GM12878 (cell line): ENCODE results near the gene SLC35G6.

Source experiments
- CHD1 ChIP-seq: IDR thresholded peaks from 2 replicates; pipeline ENCODE4 v1.6.1; 2012; ENCODE audit warnings: low read depth, low read length, improper control_type of control experiment
- CREM ChIP-seq: IDR thresholded peaks from 2 replicates; pipeline ENCODE4 v1.6.1; 2014; ENCODE audit warnings: antibody characterized with exemption, low read depth
- CTCF ChIP-seq, 3 experiments: IDR thresholded peaks in 2 of 3; conservative IDR thresholded peaks in 1 of 3; 2 replicates each; pipeline ENCODE4 v1.5.1; 2011; ENCODE audit warnings: low read depth in 3 of 3, low read length in 3 of 3, mild to moderate bottlenecking in 3 of 3, control low read depth in 2 of 3, moderate library complexity in 2 of 3, inconsistent platforms in 1 of 3, mixed read lengths in 1 of 3; ENCODE audit not compliant: control insufficient read depth in 2 of 3, insufficient read depth in 1 of 3; ENCODE audit errors: extremely low read depth in 1 of 3
- EGR1 ChIP-seq, 2 experiments: IDR thresholded peaks; 1 replicate in 1 of 2; 2 replicates in 1 of 2; pipeline ENCODE4 v1.6.1; 2011 to 2012; ENCODE audit warnings: low read depth in 2 of 2, low read length in 2 of 2, borderline replicate concordance in 1 of 2, mild to moderate bottlenecking in 1 of 2, moderate library complexity in 1 of 2
- MAX ChIP-seq: IDR thresholded peaks from 2 replicates; pipeline ENCODE4 v1.6.1; 2012; ENCODE audit warnings: low read depth, low read length, improper control_type of control experiment
- MEF2A ChIP-seq: IDR thresholded peaks from 2 replicates; pipeline ENCODE4 v1.6.1; 2011; ENCODE audit warnings: low read depth, mild to moderate bottlenecking, low read length, moderate library complexity; ENCODE audit not compliant: insufficient read depth
- TCF12 ChIP-seq: IDR thresholded peaks from 2 replicates; pipeline ENCODE4 v1.6.1; 2011; ENCODE audit warnings: low read depth, mild to moderate bottlenecking, low read length
- ZNF622 ChIP-seq: fragments of 450-650 bp; IDR thresholded peaks from 2 replicates; pipeline ENCODE4 v1.6.1; 2017; ENCODE audit warnings: mild to moderate bottlenecking, inconsistent platforms

GRCh38 chr17:7490144-7490543 is 8.9 kb downstream of the SLC35G6 start:
- no peak for TF ChIP-seq CTCF (IDR thresholded peaks at IDR 0.05 in 2 of 3, conservative IDR thresholded peaks at IDR 0.05 in 1 of 3; ENCODE audit: control insufficient read depth in 2 of 3, extremely low read depth in 1 of 3, insufficient read depth in 1 of 3, low read depth in 3 of 3, low read length in 3 of 3)
- TF ChIP-seq TCF12 = no peak
- TF ChIP-seq MEF2A = no peak
- no peak for TF ChIP-seq ZNF622
- TF ChIP-seq EGR1 (IDR thresholded peaks at IDR 0.05; ENCODE audit: borderline replicate concordance in 1 of 2, low read depth in 2 of 2, low read length in 2 of 2) = no peak
- no peak for TF ChIP-seq CHD1
- TF ChIP-seq MAX = no peak
- no peak for TF ChIP-seq CREM
